PC-3 (cell line): Measurements from ENCODE around the gene ARHGAP8.

Source experiments
- EZH2 ChIP-seq: fragments of 300-600 bp; sonication (generic); IDR thresholded peaks from one replicate; pipeline ENCODE4 v1.6.1; 2017; ENCODE audit warnings: antibody characterized with exemption, mild to moderate bottlenecking, low read length; ENCODE audit not compliant: unreplicated experiment
- EZH2phosphoT487 ChIP-seq: fragments of 300-600 bp; sonication (generic); IDR thresholded peaks from 2 replicates; pipeline ENCODE4 v1.6.1; 2018; ENCODE audit warnings: mild to moderate bottlenecking, antibody characterized with exemption, low read length, borderline replicate concordance
- TF ChIP-seq, protein P1 (sequence below): fragments of 300-600 bp; sonication (generic); conservative IDR thresholded peaks from 2 replicates; pipeline ENCODE4 v1.5.1; 2017; ENCODE audit warnings: antibody characterized with exemption, low read depth, mild to moderate bottlenecking, low read length

DNA sequence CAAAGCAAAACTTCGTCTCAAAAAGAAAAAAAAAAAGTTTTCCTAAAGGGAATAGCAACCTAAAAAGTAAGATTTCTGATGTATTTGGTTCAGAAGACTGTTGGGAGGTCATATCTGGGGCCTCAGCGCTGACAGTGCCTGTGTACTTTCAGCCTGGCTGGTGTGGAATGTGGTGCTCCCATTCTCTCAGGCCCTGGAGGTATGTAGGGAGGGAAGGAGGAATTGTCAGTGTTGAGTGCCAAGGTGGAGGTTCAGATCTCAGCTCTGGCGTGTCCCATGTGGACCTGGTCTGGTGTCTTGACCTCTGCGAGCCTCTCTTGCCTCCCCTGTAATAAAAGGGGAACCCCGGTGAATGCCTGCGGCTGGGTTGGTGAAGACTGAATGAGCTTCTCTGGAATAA is 28.0 kb upstream of the ARHGAP8 start:
- TF ChIP-seq, protein P1, sequence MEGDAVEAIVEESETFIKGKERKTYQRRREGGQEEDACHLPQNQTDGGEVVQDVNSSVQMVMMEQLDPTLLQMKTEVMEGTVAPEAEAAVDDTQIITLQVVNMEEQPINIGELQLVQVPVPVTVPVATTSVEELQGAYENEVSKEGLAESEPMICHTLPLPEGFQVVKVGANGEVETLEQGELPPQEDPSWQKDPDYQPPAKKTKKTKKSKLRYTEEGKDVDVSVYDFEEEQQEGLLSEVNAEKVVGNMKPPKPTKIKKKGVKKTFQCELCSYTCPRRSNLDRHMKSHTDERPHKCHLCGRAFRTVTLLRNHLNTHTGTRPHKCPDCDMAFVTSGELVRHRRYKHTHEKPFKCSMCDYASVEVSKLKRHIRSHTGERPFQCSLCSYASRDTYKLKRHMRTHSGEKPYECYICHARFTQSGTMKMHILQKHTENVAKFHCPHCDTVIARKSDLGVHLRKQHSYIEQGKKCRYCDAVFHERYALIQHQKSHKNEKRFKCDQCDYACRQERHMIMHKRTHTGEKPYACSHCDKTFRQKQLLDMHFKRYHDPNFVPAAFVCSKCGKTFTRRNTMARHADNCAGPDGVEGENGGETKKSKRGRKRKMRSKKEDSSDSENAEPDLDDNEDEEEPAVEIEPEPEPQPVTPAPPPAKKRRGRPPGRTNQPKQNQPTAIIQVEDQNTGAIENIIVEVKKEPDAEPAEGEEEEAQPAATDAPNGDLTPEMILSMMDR: no peak
- TF ChIP-seq EZH2 (no peak), EZH2phosphoT487 (no peak)
